Daoy (cell line): ENCODE results near the gene ELMO1. TPM values are rescaled to one million over a fixed set of nuclear protein-coding genes. Genes with fewer than 3 reads are reported as not detected.
A peak's percentile ranks its signal among the peaks of the same experiment; 100 is the strongest.

ENCODE experiments used
- DNase-seq: peaks from one replicate; pipeline ENCODE4 v3.0.0-alpha.2; 2015; ENCODE audit warnings: low read depth
- total RNA-seq: library from RNA; depleted of rRNA; stranded (reverse); fragments of >200 nt; shearing (Covaris generic); gene quantifications from 2 replicates; pipeline ENCODE4 v1.2.3, GENCODE V29; 2014

The ELMO1 gene
- total RNA-seq, 1 experiment from 2014 or later, result 7.0 TPM

- no peak for DNase-seq
Observed at GRCh38 chr7:37269711-37270508, 178.8 kb downstream of the ELMO1 start.

- no peak for DNase-seq
Observed at GRCh38 chr7:37267251-37267650, 181.4 kb downstream of the ELMO1 start.

- no peak for DNase-seq
Observed at GRCh38 chr7:37265876-37266275, 182.8 kb downstream of the ELMO1 start.

DNA sequence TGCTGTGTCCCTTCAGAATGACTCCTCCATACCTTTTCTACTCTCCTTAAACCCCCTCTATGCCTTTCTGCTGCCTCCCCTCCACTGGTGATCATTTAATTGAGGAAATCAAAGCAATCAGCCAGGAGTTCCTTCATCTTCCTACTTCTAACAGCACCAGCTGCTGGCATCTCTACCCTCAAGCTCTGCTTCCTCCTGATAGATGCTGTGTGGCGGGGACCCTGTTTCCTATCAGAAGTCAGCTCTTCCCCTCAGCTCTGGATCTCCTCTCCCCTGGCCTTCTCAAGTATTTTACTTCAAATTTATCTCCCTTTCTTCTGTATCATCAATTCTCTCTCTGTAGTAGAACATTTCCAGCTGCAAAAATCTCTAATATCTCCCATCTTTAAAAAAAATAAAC, 183.7 kb downstream of the ELMO1 start:
- DNase-seq, result no peak

DNA sequence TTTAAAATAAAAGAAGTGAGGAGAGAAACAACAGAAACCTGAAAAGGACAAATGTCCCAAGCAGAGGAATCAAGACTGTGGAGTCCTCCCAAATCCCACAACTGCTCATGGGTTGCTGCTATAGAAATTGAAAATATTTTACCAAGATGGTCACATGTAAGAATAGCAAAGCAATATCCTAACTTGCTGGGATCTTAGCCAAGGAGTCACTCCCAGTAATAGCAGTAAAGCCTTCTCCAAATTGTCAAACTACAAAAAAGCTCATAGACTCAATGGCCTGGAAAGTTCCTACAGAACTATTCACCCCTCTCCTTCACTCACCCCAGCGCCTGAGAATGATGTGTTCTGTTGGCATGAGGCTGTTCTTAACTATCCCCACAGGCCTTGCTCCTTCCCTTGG, 186.5 kb downstream of the ELMO1 start:
- no peak for DNase-seq

DNA sequence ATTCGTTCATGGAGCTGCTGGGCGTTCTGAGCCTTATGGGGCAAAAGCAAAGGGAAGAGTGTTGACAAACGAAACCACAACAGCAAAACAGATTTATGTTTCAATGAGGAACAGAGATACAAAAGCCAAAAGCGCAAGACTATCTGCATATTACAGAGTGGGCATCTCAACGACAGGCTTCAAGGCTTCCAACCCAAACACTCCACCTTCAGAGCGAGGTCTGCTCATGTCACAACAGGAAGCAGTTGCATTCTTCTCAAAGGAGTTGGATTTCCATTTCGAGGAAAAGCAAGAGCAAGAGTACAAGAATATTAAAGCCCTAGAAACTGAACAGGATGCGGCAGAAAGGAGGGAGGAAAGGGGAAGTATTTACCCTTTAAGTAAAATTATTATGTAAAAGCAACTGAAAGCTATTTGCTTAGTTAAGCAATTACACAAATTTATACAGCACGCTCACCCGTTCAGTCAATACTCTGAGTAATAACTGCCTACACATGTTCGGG, 189.3 kb downstream of the ELMO1 start:
- no peak for DNase-seq

- DNase-seq, result no peak
Observed at GRCh38 chr7:37256631-37257030, 192.0 kb downstream of the ELMO1 start.

DNA sequence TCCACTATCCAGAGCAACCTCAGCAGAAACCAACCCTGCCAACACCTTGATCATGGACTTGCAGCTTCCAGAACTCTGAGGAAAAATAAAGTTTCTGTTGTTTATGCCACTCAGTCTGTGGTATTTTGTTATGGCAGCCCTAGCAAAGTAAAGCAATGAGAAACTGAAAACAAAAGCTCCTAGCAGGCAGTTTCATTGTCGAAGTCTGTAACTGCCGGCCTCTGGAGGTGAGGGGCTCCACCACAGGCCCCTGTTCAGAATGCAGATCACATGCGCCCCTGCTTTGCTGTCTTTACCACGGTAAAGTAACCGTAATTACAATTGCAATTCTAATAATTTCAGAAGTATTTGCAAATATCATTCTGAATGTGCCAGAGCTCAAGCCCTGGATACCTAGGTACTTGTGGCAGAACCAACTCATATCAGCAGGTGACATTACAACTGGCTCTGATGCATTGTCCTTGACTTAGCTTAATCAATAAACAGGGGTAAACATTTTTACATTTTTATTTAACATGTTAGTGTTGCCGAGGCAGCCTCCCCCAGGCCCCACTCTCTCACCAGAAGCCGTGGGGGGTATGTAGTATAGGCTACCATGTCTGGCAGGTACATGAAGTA, 193.2 kb downstream of the ELMO1 start:
- DNase-seq, result no peak

- DNase-seq, result no peak
Observed at GRCh38 chr7:37251222-37251621, 197.4 kb downstream of the ELMO1 start.

DNA sequence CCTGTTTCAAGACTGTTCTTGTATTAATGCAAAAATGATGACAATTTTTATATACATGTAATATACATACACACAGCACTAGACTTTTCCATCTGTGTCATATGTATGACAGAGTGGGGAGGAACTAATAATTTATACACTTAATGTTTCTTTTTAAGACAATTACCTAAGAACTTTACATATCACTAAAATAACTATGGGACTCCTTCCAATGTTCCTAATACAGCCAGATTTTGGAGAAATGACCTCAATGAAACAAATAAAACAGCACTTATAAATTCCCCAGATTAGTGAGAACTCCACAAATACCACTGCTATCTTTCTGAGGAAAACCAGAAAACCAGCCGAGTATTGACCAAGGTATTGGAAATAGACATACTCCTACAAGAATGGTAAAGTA, 199.4 kb downstream of the ELMO1 start:
- no peak for DNase-seq

- no peak for DNase-seq
Observed at GRCh38 chr7:37248396-37248861, 200.2 kb downstream of the ELMO1 start.

GRCh38 chr7:37247861-37248260, 200.8 kb downstream of the ELMO1 start:
- peak; percentile 63 for DNase-seq

DNA sequence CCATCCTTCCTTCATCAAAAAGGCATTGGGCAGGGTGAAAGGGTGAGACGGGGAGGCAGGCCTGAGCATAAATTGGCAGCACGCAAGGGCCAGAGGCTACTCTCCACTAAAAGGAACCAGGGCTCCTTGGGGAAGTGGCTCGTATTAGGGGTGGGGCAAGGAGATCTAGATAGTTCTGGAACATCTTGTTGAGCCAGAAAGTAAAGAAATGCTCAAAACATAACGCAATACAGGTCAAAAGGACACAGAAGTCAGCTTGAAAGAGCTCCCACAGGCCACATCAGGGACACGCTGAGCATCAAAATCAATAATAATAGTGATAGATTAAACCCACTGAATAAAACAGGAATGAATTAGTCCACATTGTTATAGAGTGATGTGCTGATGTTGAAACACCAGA, 203.1 kb downstream of the ELMO1 start:
- DNase-seq, result no peak

DNA sequence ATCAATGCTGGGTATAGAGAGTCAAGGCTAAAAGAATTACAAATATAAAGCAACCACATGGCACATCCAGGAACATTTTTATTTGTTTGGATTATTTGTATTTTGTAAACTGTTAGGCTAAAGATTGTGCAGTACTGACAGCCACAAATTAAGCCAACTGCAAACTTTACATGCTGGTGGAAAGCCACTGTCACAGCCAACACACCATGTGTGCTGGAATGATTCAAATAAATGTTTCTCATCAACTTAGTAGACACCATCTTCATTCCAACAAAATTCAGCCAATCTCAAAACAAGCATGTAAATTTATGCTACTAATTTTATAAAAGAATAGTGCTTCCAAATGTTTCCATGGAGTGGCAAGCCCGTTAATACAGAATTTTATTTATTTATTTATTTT, 211.8 kb downstream of the ELMO1 start:
- DNase-seq, result no peak

DNA sequence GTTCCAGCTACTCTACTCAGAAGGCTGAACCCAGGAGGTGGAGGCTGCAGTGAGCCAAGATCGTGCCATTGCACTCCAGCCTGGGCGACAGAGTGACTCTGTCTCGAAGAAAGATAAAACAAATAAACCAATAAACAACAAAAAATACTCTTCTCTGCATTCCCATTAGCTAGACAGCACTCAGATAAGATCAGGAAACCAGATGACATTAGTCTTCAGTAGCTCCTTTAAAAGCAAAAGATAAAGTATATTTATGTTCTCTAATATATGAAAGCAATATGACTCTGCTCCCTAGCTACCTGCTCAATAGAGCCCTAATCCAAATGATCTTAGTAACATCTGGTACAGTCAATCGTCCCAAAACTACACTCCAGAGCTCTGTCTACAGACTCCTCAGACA, 212.9 kb downstream of the ELMO1 start:
- no peak for DNase-seq

GRCh38 chr7:37234928-37235327, 213.7 kb downstream of the ELMO1 start:
- DNase-seq, result peak; percentile 42

DNA sequence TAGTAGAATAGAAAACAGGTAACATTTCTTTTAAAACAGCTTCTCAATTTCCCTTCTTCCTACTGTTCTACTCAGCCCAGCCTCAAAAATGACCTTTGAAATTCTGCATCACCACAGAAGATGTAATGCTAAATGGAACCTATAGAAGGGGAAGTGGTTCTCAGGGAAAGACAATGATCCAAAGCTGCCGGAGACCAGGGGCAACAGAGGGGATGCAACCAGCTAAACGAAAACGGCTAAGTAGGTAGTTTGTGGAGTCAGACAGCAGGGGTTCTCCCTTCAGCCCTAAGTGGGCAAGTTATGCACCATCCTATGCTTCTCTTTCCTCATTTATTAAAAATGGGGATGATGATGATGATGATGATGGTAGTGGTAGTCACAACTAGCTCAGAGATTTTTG, 214.3 kb downstream of the ELMO1 start:
- no peak for DNase-seq

DNA sequence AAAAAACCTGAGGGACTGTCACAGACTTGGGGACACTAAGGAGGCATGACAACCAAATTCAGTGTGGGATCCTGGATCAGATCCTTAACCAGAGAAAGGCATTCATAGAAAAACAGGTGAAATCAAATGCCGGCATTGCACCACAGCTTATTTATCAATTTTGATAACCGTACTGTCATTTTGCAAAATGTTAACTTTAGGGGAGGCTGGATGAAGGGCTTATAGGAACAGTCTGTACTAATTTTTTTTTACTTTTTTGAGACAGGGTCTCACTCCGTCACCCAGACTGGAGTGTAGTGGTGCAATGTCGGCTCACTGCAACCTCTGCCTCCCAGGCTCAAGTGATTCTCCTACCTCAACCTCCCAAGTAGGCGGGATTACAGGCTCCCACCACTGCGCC, 217.1 kb downstream of the ELMO1 start:
- DNase-seq, result no peak

- DNase-seq, result peak; percentile 24
Observed at GRCh38 chr7:37230221-37230620, 218.4 kb downstream of the ELMO1 start.

- DNase-seq, result no peak
Observed at GRCh38 chr7:37229381-37229780, 219.3 kb downstream of the ELMO1 start.

DNA sequence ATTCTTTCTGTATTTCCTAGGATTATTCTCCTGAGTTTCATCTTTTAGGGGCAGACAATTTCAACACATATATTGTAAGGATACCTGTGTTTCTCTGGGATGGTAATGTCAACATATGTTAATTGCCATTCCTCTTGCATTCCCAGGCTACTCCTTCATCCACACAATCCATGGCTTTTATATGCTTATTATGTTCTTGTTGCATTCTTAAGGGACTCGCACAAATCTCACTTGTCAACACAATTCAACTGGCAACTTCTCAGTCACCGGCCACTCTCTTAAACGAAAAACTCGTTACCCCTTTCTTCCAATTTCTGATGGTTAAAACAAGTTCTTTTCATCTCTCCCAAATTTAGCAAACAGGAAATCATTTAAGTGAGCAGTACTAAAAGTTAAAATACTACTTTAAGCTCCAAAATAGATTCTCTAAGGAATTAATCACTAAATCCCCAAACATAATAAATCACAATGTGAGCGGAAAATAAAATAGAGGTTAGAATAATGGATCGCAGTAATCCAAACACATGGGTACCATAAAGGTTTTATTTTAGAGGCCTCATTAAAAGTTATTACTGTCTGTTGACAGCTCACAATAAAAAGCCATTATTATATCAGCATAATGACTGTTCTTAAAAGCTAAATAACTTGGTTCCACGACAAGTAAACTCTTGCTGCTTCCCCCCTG, 223.2 kb downstream of the ELMO1 start:
- no peak for DNase-seq

DNA sequence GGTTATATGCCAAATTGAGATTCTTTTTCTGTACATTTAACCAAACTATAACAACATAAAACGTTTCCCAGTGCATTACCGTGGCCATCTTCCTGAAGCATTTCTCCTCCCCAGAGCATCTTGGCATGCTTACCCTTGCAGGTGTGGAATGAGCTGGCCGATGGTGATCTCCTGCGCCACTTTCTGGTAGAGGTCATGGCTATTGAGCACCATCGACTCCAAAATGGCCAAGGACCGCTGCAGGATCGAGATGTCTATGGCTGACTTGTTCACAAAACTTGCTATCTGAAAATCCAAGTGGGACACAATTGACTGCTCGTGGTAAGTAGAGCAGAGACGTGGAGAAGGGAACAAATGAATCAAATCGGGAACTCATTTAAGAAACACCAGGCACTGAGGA, 223.9 kb downstream of the ELMO1 start:
- DNase-seq, result no peak

DNA sequence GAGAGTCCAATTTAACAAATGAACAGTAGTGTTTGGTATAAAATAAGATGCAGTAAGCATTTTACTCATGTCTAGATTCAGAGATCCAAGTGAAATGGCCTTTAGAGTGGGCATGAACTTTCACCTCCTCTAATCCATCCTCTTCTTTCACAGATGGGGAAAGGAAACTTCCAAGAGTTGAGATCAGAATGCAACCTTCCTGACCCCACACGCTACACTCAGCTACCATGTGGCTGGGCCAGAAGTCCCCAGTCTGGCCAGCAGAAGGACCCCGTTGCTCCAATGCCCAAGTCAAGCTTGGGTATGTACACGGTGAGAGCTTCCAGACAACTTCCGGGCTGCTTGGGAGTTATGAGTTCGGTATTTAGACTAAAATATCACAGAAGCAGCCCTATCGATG, 228.0 kb downstream of the ELMO1 start:
- no peak for DNase-seq
